NCI-H2107 treated with DMSO at 0.1 percent for 48 hours (cell line): ENCODE data around the gene MYO7B.

Experiments
- DNase-seq: peaks from one replicate; lab custom pipeline; 2025; ENCODE audit not compliant: unreplicated experiment; lab: John Stamatoyannopoulos, UW

The MYO7B gene

GRCh38 chr2:127658641-127659407 is 123.3 kb downstream of the MYO7B start:
- DNase-seq = no peak

GRCh38 chr2:127659408-127660290 is 124.2 kb downstream of the MYO7B start:
- no peak for DNase-seq

GRCh38 chr2:127660291-127660578 is 124.8 kb downstream of the MYO7B start:
- DNase-seq = no peak

GRCh38 chr2:127661072-127661649 is 125.7 kb downstream of the MYO7B start:
- no peak for DNase-seq

GRCh38 chr2:127661949-127662510 is 126.5 kb downstream of the MYO7B start:
- DNase-seq = no peak

GRCh38 chr2:127662937-127663565 is 127.6 kb downstream of the MYO7B start:
- DNase-seq = no peak

GRCh38 chr2:127663566-127664064 is 128.1 kb downstream of the MYO7B start:
- no peak for DNase-seq

GRCh38 chr2:127664065-127664894 is 128.8 kb downstream of the MYO7B start:
- DNase-seq = no peak

- no peak for DNase-seq
Observed at GRCh38 chr2:127664895-127665225, 129.4 kb downstream of the MYO7B start.

GRCh38 chr2:127665267-127665893 is 129.9 kb downstream of the MYO7B start:
- DNase-seq = no peak

- no peak for DNase-seq
Observed at GRCh38 chr2:127669056-127669455, 133.6 kb downstream of the MYO7B start.

- DNase-seq = no peak
Observed at GRCh38 chr2:127670055-127670956, 134.8 kb downstream of the MYO7B start.

- no peak for DNase-seq
Observed at GRCh38 chr2:127670957-127671290, 135.4 kb downstream of the MYO7B start.

- DNase-seq = no peak
Observed at GRCh38 chr2:127671557-127672302, 136.2 kb downstream of the MYO7B start.

- DNase-seq = no peak
Observed at GRCh38 chr2:127672341-127673224, 137.1 kb downstream of the MYO7B start.

- DNase-seq = no peak
Observed at GRCh38 chr2:127673291-127674069, 138.0 kb downstream of the MYO7B start.
